Activated T-cell treated with anti-CD3 and anti-CD28 coated beads, Interleukin-2, amount 50 U/mL, for 1 hour (primary cell): ENCODE data around the gene KCNT1.

Experiments used
- DNase-seq: peaks from one replicate; pipeline ENCODE4 v3.0.0-alpha.2; 2020

Gene KCNT1

DNA sequence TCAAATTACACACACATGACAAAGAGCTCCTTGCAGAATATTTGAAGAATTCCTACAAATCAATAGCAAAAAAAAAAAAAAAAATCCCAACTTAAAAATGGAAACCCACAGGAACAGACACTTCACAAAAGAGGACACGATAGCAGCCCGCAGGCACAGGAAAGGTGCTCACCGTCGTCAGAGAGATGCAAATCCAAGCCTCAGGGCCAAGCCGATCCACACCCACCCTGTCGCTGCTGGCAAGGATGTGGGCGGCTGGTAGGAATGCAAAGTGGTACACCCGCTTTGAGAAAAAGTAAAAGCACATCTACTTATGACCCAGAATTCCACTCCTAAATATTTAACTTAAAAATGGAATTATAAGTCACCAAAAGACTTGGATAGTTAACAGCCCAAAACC lies 28.0 kb upstream of the KCNT1 start:
- no peak for DNase-seq

DNA sequence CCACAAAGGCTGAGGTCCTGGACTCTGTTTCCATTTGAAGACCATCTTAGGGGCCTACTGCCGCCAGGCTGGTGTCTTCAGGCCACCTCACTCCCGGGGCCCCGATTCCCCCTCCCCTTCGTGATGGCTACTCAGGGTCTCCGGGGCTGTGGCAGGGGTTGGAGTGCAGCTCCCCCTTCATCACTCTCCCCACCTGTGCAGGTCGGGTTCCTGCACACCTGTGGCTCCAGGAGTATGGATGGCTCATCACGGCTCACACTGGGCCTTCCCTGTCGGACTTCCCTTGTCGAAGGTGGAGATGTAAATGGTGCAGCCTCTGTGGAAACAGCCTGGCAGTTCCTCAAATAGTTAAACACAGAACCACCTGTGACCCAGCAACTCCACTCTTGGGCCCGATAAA lies 27.0 kb upstream of the KCNT1 start:
- DNase-seq = no peak

DNA sequence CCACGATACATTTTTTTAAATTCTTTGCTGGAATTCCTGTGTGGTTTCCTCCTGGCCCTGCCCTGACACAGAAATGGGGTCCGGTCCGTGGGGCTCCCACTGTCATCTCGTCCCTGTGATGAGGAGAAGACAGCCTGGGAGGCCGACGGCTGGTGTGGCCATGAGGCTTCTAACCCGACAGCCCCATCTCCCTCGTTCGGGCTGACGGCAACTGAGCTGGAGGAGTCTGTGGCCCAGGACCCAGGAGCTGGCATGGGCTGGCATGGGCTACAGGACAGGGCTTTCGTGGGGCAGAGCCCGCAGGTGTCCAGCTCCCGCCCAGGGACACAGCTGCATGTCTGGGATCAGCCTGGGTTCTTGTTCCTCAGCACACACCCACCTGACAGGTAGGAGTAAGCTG lies 25.1 kb upstream of the KCNT1 start:
- DNase-seq = no peak

DNA sequence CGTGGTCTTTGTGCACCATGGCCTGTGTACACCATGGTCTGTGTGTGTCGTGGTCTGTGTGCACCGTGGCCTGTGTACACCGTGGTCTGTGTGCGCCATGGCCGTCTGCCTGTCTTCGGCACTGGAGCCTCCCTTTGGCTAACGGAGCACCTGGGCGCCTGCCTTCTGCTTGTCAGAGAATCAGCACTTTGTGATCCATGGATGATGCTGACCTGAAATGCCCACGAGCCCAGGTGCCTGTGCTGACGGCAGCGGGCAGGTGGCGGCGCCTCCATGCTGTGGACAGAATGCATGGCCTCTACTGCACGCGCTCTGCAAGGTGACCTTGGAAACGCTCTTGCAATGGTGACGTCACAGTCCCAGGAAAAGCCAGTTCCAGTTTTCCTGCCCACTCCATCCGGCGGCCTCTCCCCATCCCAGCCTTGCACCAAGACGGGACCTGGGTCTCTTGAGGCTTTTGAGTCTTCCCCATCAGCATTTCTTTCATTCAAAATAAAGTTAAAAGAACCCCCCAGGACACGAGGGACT lies 24.3 kb upstream of the KCNT1 start:
- DNase-seq = no peak

DNA sequence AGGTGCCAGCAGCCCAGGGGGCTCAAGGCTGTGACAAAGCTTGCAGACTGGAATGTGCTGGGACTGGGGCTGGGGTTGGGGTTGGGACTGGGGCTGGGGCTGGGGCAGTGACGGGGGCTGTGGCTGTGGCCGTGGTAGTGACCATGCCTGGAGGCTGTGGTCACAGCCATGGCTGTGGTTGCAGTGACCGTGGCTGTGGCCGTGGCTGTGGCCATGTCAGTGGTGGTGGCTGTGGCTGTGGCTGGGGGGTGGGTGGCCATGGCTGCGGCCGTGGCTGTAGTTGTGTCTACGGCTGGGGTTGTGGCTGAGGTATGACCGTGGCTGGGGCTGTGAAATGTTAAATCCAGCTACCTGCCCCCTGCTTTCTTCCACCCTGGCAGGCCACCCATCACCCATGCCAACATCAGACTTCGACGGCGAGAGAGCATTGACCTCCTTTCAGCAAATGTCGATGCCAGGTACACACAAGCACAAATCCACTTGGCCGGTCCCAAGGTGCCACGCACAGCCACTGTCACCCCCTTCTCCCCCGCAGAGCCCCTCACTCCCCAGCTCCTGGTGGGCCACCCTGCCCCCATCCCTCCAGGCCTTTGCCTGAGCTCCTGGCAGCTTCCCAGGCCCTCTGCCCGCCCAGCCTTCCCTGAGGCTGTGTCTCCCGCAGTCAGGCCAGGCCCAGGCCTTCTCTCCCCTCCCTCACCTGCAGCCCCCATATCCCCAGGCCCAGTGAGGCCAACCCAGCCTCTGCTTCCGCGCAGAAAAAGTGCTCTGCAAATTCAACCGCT lies 23.6 kb upstream of the KCNT1 start:
- no peak for DNase-seq

DNA sequence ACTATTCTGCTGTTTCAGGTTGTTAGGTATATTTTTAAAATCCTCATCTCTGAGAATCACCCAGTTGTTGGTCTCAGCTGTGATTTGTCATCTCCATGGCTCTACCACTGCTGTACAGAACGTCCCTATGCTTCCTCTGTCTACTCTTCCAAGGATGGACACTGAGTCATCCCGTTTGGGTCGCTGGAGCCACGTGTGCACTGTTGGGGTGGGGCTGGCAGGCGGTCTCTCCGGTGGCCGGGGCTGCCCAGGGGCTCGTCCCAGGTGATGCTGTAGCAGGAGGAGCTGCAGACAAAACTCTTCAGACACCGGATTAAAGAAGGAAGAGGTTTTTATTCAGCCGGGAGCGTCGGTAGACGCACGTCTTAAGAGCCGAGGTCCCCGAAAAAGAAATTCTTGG lies 21.9 kb upstream of the KCNT1 start:
- DNase-seq = no peak

DNA sequence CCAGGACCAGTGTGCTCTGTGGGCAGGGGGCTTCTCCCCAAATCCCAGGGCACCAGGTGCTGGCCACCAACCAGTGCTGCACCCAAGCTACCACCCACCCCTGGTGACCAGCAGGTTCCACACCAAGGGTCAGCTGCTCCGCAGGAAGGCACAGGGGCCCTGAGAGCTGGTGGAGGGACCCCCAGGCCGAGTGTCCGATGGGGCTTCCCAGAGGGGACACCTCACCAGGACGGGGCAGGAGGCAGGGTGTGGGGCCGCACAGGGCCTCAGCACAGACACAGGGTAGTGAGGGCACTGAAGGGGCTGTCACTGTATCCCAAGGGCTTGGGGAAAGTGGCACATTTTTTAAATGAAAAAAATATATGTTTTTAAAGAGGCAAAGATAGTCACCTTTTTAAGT lies 20.8 kb upstream of the KCNT1 start:
- no peak for DNase-seq

DNA sequence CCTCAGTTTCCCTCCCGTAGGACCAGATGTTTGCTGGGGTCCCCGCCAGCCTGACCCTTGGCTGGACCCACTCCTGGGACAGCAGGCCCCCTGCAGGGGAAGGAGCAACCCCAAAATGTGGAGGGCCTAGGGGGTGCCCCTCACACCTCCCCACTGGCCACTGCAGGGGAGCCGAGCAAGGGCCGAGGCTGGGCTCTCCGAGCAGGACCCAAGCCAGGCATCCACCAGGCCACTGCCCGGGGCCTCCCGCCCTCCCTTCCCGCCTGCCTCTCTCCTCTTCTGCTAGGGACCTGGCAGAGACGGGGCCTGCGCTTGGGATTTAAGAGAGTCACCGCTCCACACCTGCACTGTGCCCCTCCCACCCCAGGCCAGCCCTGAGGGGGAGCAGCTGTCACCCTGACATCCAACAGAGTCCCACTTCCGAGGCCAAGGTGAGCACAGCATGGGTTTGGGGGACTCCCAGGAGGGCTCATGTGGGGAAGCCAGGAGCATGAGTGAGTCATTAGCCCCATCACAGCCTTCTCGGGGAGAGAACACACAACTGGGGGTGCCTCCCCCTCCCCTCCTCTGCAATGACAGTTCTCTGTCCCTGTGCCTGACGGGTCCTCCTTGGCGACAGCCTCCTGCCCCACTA lies 18.5 kb upstream of the KCNT1 start:
- no peak for DNase-seq

DNA sequence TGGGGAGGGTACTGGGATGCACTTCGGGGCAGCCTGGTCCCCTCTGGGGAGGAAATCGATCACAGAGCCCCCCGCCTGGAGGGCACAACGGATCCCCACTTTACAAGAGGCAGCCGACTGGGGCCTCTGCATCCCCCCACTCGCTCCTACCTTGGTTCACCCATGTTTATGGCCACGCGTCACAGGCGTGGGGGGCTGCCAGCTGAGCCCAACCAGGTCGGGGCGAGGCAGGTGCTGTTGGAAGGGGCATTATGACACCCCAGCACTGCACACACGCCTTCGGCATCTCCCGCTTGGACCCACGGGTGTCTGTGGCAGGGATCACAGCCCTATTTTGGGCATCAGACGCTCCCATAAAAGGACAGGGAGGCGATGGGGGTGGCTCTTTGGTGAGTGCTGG lies 17.3 kb upstream of the KCNT1 start:
- DNase-seq = no peak

DNA sequence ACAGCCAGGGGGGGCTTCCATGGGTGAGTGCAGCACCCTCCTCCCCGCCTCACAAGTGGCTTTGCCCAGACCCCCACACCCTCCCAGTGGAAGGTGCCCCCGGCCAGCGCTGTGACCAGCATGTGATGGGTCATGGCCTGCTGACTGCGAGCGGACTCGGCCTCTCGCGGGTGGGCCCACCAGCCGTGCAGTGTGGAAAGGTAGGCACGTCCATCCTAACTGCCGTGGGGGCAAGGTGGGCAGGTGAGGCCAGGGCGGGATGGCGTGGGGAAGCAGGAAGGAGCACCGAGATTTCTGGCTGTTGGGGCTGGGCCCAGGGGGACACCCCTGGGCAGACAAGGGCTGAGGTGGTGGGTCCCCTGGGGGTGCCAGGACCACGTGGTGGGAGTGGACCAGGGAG lies 14.8 kb upstream of the KCNT1 start:
- no peak for DNase-seq

DNA sequence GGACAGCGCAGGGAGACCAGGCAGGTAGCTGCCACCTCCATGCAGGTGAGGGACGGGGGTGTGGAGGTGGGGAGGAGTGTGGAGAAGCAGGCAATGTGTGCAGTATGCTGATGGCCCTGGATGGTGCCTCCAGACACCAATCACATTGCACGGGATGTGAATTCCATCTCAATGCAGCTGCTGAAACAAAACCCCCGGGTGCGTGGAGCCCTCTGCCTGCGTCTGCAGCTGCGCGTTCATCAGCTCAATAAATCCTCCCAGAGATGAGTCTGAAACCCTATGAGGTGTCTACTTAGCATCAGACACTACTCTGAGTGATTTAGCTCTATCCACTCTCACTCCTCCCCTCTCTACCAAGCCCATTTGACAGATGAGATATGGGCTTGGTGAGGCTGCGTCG lies 13.0 kb upstream of the KCNT1 start:
- no peak for DNase-seq

DNA sequence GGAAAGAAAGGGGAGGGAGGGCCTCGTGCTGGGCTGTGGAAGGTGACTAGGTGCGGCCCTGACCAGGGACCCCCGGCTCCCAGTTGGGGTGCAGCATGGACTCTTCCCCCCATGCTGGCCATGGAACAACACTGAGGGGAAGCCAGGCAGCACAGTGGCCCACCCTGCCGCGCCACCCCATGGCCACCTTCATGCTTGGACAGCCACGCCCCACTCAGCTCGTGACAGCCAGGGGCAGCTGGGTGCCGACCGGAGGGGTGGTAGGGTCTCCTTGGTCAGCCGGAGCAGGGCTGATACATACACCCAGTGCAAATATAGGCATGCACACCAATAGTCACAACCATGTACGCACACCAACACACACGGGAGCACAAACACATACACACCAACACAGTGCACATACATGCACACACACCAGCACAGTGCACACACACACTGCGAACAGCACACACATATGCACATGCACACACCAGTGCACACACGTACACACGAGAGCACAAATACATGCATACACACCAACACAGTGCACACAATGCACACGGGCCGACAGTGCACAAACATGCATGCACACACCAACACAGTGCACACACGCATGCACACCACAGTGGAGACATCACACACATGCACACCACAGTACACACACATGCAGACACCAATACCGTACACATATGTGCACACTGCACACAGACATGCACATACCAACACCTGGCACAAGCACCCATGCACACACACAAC lies 11.0 kb upstream of the KCNT1 start:
- no peak for DNase-seq

DNA sequence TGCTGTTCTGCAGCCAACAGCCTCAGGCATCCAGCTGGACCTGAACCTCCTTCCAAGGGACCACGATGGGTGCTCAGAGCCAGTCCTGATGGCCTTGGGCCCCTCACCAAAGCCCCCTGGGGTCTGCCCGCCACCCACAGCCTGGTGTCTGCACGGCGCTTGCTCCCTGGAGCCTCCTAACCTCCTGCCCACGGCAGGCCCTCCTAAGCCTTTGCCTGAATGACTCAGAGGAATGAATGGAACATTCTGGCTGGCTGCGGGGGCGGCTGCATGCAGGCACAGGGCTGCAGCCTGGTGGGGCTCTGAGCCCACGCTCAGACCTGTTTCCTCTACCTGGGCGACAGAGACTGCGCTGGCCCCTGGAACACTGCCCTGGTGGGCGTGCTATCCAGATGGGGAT lies 9.6 kb upstream of the KCNT1 start:
- no peak for DNase-seq

DNA sequence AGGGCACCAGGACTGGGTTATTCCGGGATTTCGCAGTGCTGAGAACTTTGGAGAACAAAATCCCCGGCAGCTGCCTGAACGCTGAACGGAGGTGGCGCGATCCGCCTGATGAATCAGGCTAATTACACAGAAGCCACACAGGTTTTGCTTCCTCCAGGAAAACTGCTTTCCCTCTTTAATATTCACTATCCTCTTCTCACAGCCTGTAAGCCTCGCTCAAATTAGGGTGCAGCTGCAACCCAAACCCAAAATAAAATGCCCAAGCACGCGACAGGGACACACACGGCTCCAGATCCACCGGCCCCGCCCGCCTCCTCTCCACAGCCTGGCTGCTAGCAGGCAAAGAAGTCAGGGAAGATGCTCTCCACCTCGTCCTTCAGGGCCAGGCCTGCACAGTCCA lies 8.7 kb upstream of the KCNT1 start:
- no peak for DNase-seq

DNA sequence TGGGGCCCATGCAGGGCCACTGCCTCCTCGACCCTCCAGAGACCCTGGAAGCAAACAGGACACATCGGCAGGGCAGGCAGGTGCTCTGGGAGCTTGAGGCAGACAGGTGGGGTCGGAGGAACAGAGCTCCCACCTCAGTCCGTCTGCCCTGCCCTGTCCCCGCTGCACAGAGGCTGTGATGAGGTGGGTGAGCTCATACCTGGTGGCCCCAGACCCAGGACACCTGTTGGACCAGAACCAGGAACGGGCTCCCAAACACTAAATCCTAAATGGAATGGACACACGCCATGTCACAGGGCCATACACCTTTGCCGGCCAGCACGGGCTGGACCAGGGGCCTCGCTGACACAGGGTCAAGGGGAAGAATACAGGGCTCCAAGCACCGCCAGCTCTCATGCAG lies 8.2 kb upstream of the KCNT1 start:
- DNase-seq = no peak

DNA sequence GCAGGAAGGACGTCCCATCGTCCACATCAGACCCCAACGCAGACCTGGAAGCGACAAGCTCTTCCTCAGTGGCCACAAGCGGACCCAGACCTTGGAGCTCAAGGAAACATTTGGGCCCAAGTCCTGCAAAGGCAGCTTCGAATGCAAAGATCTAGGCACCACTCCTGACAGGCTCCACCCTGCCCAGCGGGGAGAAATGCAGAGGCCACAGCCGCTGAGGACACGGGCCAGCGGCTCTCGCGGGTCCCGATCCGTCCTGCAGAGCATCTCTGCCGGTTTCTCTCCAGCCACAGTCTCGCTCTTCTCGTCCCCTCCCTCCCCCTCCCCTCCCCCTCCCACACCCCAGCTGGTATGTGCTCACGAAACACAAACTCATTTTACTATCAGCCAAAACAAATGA lies 7.6 kb upstream of the KCNT1 start:
- DNase-seq = no peak

DNA sequence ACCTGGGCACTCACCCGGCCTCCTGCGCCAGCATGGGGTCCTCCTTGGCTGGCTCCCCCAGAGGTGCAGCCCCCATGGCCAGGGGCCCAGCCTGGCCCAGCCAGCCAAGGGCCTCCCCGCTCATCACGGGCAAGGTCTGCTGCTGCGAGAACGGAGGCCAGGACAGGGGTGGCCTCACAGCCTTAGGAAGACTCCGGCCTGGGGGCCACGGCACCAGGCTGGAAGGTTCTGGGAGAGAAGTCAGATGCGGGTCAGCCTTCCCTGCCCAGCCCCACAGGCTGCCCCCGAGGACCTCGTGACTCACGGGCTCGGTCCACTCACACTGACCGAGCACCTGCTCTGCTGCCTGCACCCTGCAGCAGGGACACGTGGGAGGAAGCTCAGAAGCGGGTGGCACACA lies 6.9 kb upstream of the KCNT1 start:
- DNase-seq = no peak

DNA sequence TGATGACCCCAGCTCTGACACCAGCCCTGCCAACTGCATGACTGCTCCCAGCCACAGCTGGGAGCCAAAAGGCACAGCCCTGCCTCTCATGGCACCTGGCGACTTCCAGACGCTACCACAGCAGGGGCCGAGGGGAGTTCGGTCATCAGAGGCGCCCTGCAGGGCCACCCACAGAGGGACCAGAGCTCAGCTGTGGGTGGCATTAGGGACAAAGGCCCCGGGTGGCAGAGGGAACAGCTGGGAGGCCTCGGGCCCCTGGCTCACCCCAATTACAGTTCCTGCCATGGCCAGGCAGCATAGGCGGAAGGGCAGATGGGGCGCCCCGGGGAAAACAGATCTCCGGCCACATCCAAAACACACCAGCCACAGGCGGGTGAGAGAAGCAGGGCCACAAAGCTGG lies 6.3 kb upstream of the KCNT1 start:
- no peak for DNase-seq

DNA sequence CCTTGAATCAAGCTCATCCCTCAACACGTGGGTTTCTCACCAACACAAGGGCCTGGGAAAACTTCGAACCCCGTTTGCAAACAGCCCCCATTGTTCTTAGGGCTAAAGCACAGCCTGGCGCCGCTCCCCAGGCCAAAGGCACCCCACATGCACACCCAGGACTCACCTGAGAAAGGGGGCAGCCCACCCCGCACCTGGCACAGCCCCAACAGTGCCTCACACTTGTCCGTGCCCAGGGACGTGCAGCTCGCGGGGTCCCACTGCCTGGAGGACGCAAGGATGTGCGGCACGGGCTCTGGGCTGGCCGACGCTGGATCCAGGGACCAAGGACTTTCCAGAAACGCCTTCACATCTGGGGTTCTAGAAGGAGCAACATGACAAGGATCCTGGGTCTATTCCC lies 5.5 kb upstream of the KCNT1 start:
- DNase-seq = no peak

DNA sequence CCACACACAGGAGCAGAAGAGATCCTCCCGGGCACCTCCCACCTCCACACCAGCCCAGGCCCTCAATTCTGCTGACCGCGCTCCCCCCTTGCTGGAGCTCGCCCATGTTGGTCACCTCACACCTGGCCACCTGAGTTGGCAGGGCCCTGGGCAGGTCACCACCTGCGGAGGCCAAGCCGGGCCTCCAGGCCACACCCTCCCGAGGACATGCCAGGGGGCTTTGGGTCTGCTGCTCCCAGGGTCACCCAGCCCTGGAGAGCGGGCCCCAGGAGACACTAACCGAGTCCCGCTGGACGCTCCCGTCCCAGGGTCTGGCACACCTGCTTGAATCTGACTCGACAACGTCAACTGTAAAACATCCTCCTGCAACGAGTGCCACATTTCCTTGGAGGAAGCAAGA lies 4.8 kb upstream of the KCNT1 start:
- no peak for DNase-seq

DNA sequence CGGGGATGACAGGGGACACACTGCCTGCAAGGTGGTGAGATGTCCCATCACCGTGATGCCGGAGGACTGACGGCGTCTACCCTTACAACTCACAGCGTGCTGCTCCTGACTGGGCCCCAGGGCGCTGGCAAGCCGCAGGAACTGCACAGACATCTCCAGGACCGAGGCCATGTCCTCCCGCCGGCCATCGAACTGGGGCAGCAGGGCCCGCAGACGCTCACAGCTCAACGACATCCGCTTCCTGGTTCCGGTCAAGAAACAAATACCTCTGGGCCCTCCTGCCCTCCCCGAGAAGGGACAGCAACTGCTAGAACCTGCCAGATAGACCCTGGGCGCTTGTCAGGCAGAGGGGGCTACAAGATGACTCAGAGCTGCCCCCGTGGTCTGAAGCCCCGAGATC lies 3.7 kb upstream of the KCNT1 start:
- DNase-seq = no peak

DNA sequence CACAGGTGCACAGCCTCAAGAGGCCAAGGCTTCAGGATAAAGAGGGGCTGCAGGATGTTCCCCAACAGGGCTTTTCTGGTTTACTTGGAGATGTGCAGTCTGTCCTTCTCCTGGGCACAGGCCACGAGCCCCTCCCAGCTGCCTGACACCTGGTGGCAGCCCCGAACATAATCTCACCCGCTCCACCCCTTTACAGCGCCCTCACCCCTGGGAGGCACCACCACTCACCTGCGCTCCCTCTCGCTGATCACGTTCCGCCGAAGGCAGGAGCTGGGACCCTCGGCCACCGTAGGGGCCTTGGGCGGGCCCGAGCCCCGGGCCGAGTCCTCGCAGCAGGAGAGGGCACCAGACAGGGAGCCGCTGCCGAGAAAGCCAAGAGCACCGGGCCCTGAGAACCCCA lies 3.2 kb upstream of the KCNT1 start:
- DNase-seq = no peak

DNA sequence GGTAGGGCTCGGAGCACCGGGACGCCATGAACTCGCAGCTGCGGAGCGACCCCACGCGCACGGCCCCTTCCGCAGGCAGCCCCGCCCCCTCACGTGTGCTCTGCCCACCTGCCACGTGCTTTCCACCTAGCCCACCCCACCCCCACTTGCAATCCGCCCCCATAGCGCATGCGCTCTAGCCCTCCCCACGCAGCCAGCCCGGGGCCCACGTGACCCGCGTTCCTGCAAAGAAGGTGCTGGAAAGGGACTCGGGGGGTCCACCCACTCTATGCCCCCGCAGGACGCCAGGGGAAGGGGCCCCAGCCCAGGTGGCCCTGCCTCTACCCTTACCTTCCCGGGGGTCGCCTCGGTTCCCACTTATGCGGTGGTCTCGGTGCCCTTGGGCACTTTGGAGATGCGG lies 2.5 kb upstream of the KCNT1 start, which contains the start of gene SOHLH1:
Gene SOHLH1 (minus strand): TSS at position 42 of the 400 bp plus-strand sequence. CDS start 14 bp downstream, at position 28.
- no peak for DNase-seq

DNA sequence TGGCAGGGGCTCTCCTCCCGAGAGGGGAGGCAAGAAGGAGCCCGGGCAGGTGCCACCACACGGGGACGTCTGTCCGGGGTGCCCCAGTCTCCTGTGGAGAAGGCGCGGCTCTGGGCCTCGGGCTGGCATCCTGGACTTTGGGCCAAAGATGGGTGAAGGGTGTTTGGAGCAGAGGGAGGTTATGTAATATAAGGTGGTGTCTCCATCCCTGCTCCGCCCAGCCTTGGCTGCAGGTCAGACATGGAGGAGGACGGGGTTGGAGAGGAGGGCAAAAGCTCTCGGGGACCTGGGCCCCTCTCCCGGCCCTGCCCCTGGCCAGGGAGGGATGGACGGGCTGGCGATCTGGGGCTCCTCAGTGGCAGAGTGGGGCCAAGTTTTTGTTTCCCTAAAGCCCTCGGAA lies 1.5 kb upstream of the KCNT1 start:
- DNase-seq = no peak
